GM12872 (cell line): ENCODE results near the gene SLC12A8.

Source experiments
- TF ChIP-seq, protein P1 (sequence below): IDR thresholded peaks from 3 replicates; pipeline ENCODE4 v1.5.1; 2011; ENCODE audit warnings: low read depth, mild to moderate bottlenecking, low read length, moderate library complexity; ENCODE audit not compliant: insufficient read depth

SLC12A8 gene

DNA sequence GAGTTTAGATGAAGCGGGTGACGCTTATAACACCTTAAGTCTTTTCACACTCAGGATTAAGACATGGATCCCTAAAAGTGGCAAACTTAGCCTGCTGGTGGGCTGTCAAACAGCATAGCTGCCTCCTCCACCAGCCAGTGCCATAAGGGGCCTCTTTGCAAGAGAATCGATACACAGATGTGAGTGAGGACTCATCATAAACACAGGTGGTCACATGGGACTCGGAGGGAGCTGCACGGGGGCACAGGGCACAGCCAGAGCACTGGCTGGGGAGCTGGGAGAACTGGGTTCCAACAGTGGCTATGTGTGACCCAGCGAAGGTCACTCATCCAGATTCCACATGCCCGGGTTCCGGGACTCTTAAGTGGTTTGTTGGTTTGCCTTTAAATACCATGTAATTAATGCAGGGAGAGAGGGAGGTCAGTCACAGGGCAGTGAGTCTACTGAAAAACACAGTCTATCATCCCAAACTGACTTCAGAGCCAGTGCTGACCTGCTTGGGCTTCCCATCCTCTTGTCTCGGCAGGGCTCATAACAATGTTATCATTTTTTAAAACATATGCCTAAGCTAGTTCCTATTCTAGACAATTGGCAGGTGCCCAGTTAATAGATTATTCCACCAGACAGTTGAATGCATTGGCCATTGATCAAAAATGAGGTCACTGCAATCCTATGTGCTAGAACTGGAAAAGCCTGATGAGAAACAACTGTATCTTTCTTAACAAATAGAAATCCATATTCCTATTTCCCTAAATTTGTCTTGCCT is 51.8 kb downstream of the SLC12A8 start:
- TF ChIP-seq, protein P1, sequence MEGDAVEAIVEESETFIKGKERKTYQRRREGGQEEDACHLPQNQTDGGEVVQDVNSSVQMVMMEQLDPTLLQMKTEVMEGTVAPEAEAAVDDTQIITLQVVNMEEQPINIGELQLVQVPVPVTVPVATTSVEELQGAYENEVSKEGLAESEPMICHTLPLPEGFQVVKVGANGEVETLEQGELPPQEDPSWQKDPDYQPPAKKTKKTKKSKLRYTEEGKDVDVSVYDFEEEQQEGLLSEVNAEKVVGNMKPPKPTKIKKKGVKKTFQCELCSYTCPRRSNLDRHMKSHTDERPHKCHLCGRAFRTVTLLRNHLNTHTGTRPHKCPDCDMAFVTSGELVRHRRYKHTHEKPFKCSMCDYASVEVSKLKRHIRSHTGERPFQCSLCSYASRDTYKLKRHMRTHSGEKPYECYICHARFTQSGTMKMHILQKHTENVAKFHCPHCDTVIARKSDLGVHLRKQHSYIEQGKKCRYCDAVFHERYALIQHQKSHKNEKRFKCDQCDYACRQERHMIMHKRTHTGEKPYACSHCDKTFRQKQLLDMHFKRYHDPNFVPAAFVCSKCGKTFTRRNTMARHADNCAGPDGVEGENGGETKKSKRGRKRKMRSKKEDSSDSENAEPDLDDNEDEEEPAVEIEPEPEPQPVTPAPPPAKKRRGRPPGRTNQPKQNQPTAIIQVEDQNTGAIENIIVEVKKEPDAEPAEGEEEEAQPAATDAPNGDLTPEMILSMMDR: no peak

DNA sequence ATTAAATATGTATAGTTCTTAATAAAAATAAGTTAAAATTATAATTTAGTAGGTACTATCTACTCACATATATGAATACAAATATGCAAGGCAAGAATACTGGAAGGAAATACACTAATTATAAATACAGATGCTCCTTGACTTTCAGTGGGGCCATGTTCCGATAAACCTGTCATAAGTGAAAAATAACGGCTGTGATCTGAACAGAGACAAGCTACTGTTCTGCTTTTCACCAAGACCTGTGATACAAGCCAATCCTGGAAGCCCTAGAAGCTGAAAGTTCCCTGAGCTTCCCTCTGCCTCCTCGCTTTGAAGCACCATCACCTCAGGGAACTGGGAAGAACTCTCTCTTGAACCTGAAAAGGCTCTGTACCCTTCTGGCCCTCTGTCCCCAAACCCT is 55.4 kb downstream of the SLC12A8 start:
- TF ChIP-seq, protein P1: no peak

DNA sequence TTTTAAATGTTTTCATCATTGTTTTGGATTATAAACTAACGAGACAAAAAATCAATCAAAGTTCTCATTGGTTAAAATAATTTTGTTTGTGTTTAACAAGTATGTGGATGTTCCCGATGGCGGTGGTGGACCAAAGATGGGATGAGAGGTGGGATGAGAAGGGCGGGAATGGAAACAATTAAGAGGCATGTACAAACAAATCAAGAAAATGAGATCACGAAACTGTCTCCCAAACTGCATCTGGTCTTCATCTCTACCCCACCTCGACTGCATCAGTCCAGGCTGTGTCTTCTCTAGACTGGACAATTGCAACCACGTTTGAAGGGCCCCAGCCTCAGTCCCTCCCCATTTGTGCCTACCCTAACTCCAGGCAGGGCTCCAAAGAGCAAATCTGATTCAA is 56.1 kb downstream of the SLC12A8 start:
- TF ChIP-seq, protein P1: no peak

DNA sequence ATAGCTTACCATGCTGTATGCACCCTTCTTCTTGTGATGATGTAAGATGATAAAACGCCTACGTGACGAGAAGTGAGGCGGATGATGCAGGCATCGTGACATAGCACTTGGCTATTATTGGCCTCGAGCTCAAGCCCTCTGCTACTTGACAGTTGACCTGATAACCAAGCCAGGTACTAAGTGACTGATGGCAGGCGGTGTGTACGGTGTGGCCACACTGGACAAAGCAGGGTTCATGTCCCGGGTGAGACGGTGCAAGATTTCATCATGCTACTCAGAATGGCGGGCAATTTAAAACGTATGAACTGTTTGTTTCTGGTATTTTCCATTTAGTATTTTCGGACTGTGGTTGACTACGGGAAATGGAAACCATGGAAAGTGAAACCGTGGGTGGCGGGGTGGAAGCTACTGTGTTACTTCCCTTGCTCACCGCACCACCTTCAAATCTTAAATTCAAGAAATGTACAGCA is 57.7 kb downstream of the SLC12A8 start:
- TF ChIP-seq, protein P1: no peak

DNA sequence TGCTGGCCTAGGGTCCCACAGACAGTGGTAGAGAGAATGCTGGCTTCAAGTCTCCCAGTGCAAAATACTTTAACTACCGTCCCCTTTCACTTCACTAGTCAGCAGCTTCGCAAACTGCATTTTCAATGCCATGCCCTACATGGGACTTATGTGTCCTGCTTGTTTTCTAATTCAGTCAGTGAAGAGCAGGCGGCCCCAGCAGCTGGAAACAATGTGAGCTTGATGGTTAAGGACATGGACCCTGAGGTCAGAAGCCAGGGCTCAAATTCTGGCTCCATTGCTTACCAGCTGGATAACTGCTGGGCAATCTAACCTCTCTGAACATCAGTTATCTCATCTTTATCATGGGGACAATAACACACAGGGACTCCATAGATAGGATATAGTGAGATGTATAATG is 58.4 kb downstream of the SLC12A8 start:
- TF ChIP-seq, protein P1: no peak

DNA sequence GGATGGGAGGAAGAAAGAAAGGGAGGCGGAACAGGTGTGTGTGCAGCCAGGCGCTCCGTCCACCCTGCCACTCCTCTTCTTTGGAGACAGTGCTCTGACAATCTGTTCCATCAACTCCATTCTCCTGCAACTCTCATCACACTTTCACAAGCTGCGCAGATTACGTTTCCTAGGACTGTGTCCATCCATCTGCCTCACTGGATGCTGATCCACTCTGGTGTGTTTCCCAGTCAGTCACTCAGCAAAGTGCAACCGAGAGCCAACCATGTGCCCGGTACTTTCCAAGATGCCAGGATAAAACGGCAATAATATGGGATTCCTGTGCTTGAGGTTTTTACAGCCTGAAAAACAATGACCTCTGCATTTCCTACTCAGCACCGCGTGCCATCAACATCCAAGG is 59.6 kb downstream of the SLC12A8 start:
- TF ChIP-seq, protein P1: no peak

DNA sequence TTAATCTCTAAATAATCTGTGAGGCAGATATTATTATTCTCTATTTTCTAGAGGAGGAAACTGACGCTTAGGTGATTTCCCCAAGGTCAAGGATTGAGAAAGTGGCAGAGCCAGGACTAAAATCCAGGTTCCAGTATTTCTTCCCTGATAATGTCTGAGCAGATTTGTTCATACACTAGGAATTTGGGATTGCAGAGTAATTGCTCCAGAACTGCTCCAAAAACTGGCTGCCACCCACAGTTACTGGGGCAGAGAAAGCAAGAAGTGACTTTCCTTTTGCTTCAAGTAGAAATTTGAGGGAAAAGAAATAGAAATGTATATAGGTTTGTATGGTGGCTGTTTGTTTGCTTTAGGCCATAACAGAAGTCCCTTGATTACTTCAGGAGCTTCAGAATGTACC is 60.6 kb downstream of the SLC12A8 start:
- TF ChIP-seq, protein P1: no peak
